GM06990 (cell line): Measurements from ENCODE around the gene KRT6C.

ENCODE experiments used
- DNase-seq: peaks from one replicate; pipeline ENCODE4 v3.0.0-alpha.2; 2011; ENCODE audit not compliant: insufficient read length; ENCODE audit errors: extremely low read depth
- H3K27me3 ChIP-seq: replicated peaks from 2 replicates; pipeline ENCODE4 v1.6.0; 2011; ENCODE audit warnings: low read length; ENCODE audit not compliant: control insufficient read depth, insufficient read depth
- H3K36me3 ChIP-seq: 2 replicates; pipeline ENCODE4 v1.5.1; 2011; ENCODE audit warnings: low read length; ENCODE audit not compliant: control insufficient read depth, insufficient read depth
- H3K4me3 ChIP-seq: replicated peaks from 2 replicates; pipeline ENCODE4 v1.5.1; 2011; ENCODE audit warnings: low read depth, mild to moderate bottlenecking, control low read depth, low read length
- TF ChIP-seq, protein P1 (sequence below): IDR thresholded peaks from 2 replicates; pipeline ENCODE4 v1.5.1; 2011; ENCODE audit warnings: low read length, control low read depth, mild to moderate bottlenecking, inconsistent platforms; ENCODE audit not compliant: insufficient read depth, poor library complexity, severe bottlenecking

The KRT6C gene

DNA sequence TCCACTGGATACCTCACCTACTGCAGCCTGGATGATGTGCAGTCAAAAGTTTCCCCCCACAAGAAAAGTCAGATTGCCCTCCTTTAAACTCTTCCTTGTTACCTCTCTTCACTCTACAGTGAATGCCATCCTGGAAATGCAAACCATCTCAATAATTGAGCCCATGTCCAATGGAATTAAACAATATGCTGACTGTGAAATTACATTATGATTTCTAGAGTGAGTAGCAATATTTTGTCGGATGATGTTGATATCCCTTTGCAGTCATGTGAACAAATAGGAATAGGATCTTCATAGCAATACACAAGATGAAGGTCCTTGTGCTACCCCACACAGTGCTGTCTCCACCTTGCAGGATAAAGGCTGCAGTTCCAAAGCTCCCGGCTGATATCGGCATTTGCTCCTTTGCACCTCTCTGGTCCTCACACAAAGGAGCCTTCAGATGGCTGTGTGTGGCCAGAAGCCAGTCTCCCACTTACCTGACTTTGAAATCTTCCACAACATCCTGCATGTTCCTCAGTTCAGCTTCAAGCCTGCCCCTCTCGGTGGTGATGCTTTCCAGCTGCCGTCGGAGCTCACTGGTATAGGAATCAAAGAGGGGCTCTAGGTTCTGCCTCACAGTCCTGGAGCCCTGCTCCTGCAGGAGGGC, 40.9 kb downstream of the KRT6C start:
- TF ChIP-seq, protein P1, sequence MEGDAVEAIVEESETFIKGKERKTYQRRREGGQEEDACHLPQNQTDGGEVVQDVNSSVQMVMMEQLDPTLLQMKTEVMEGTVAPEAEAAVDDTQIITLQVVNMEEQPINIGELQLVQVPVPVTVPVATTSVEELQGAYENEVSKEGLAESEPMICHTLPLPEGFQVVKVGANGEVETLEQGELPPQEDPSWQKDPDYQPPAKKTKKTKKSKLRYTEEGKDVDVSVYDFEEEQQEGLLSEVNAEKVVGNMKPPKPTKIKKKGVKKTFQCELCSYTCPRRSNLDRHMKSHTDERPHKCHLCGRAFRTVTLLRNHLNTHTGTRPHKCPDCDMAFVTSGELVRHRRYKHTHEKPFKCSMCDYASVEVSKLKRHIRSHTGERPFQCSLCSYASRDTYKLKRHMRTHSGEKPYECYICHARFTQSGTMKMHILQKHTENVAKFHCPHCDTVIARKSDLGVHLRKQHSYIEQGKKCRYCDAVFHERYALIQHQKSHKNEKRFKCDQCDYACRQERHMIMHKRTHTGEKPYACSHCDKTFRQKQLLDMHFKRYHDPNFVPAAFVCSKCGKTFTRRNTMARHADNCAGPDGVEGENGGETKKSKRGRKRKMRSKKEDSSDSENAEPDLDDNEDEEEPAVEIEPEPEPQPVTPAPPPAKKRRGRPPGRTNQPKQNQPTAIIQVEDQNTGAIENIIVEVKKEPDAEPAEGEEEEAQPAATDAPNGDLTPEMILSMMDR, result no peak
- H3K4me3 ChIP-seq, result no peak overlapping the region
- no peaks in the 10 kb centered on the region for H3K36me3 ChIP-seq
- H3K27me3 ChIP-seq, result no peaks in the 10 kb centered on the region; the same call in none of the 2 replicates
- DNase-seq, result no peak

DNA sequence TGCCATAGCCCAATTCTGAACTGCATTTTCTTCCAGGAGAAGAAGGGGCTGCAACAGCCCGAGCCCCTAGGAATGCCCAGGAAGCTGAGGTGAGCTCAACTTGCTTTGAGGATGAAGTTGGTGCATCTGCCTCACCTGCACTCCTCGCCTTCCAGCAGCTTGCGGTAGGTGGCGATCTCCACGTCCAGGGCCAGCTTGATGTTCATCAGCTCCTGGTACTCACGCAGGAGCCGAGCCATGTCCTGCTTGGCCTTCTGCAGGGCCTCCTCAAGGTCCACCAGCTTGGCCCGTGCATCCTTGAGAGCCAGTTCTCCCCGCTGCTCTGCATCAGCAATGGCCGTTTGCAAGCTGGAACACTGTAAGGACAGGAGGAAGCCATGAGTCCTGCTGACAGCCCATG, 45.5 kb downstream of the KRT6C start:
- TF ChIP-seq, protein P1, result peak; percentile 17
- Histone ChIP-seq H3K36me3 (no peaks in the 10 kb centered on the region), H3K4me3 (no peak overlapping the region), H3K27me3 (peaks cover 2% of the 10 kb centered on the region; the same call in 1 of the 2 replicates)
- no peak for DNase-seq

DNA sequence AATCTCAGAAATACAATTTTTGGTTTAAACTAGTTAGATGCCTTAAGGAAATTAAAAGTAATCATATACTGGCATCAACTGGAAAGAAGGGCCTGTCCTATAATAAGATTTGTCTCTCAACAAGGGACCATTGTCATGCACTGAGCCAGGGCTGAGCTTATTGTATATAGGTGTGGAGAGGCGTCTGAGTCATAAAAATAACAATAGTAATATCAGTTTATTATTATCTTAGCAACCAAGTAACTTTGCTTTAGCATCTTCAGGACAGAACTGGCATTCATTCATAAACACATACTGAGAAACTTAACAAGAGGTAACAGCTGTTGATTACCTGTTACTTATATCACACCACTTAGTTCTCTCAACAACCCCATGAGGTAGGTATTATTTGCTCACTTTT, 46.5 kb downstream of the KRT6C start:
- Histone ChIP-seq H3K27me3 (peaks cover 5% of the 10 kb centered on the region; the same call in 1 of the 2 replicates), H3K36me3 (no peaks in the 10 kb centered on the region), H3K4me3 (no peak overlapping the region)
- TF ChIP-seq, protein P1, result no peak
- DNase-seq, result no peak

DNA sequence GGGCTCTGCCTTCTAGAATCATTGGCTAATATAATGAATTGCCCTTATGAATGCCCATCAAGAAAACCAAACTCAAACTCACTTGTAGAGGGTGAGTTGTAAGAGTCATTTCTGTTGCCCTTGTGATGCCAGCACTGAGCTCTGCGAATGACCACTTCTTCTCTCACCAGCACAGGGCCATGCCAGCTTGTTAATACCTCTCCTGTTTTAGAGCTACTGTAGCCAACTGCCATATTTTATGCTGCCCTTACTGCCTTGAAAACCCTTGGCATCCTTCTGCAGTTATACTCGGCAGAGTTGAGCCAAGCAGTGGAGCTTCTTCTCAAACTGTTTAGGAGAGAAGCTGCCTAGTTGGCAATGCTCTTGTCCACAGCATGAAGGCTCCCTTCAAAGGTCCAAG, 47.6 kb downstream of the KRT6C start:
- TF ChIP-seq, protein P1, result no peak
- Histone ChIP-seq H3K36me3 (no peaks in the 10 kb centered on the region), H3K4me3 (no peak overlapping the region), H3K27me3 (peaks cover 5% of the 10 kb centered on the region; the same call in 1 of the 2 replicates)
- no peak for DNase-seq

DNA sequence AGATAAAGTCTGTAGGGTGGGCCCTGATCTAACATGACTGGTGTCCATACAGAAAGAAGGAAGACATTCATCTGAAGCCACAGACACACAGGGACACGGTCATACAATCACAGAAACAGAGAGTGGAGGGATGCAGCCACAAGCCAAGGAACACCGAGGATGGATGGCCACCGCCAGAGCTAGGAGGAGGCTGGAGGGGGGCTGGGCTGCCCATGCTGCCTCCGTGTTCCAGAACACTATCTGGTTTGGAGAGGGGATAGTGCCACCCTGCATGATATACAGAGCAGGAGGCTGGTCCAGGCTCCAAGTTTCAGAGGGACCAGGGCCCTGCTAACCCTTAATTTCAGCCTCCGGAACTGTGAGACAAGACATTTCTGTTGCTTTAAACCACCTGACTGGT, 48.1 kb downstream of the KRT6C start:
- H3K27me3 ChIP-seq, result peaks cover 5% of the 10 kb centered on the region; the same call in 1 of the 2 replicates
- DNase-seq, result no peak
- H3K4me3 ChIP-seq, result no peak overlapping the region
- TF ChIP-seq, protein P1, result no peak
- no peaks in the 10 kb centered on the region for H3K36me3 ChIP-seq
